HG02642 (cell line): ENCODE results near the gene KLF13.
A peak's percentile ranks its signal among the peaks of the same experiment; 100 is the strongest.

ENCODE experiments used
- ATAC-seq: cut with Tn5 transposase; IDR thresholded peaks from one replicate; pipeline ENCODE4 v1.9.1; 2021; ENCODE audit warnings: mild to moderate bottlenecking; ENCODE audit not compliant: unreplicated experiment, poor library complexity

The KLF13 gene

GRCh38 chr15:31326156-31326874, at the start of gene KLF13:
Gene KLF13 (plus strand): TSS chr15:31326835. CDS start chr15:31327213, 378 bp downstream.
- peak; percentile 69 for ATAC-seq

GRCh38 chr15:31277335-31278060, 49.1 kb upstream of the KLF13 start:
- ATAC-seq, result no peak

GRCh38 chr15:31278061-31278445, 48.6 kb upstream of the KLF13 start:
- ATAC-seq, result no peak

GRCh38 chr15:31278544-31279220, 48.0 kb upstream of the KLF13 start:
- no peak for ATAC-seq

- no peak for ATAC-seq
These were observed 47.2 kb upstream of the KLF13 start for GRCh38 chr15:31279221-31280045.

- no peak for ATAC-seq
These were observed 46.4 kb upstream of the KLF13 start for GRCh38 chr15:31280046-31280830.

- no peak for ATAC-seq
These were observed 45.8 kb upstream of the KLF13 start for GRCh38 chr15:31280831-31281216.

- no peak for ATAC-seq
These were observed 43.6 kb upstream of the KLF13 start for GRCh38 chr15:31283043-31283442.

GRCh38 chr15:31285772-31286261, 40.8 kb upstream of the KLF13 start:
- ATAC-seq, result peak; percentile 83

- no peak for ATAC-seq
These were observed 35.5 kb upstream of the KLF13 start for GRCh38 chr15:31291048-31291578.

- ATAC-seq, result no peak
These were observed 34.1 kb upstream of the KLF13 start for GRCh38 chr15:31292391-31293015.

GRCh38 chr15:31293655-31294054, 33.0 kb upstream of the KLF13 start:
- ATAC-seq, result no peak

GRCh38 chr15:31294067-31294466, 32.6 kb upstream of the KLF13 start:
- no peak for ATAC-seq

GRCh38 chr15:31295658-31296057, 31.0 kb upstream of the KLF13 start:
- no peak for ATAC-seq

GRCh38 chr15:31296219-31296645, 30.4 kb upstream of the KLF13 start:
- no peak for ATAC-seq

GRCh38 chr15:31296646-31297574, 29.7 kb upstream of the KLF13 start:
- no peak for ATAC-seq

- ATAC-seq, result no peak
These were observed 28.8 kb upstream of the KLF13 start for GRCh38 chr15:31297575-31298456.
